ENCODE data around the gene CHKB. TPM values are rescaled to one million over a fixed set of nuclear protein-coding genes. Genes with fewer than 3 reads are reported as not detected.

CHKB gene
- total and polyA plus RNA-seq, 2 of the 8 experiments (the other 6 are each of a cell fraction or from before 2014, with no cell fraction given), result 27.9 to 42.2 TPM

DNA sequence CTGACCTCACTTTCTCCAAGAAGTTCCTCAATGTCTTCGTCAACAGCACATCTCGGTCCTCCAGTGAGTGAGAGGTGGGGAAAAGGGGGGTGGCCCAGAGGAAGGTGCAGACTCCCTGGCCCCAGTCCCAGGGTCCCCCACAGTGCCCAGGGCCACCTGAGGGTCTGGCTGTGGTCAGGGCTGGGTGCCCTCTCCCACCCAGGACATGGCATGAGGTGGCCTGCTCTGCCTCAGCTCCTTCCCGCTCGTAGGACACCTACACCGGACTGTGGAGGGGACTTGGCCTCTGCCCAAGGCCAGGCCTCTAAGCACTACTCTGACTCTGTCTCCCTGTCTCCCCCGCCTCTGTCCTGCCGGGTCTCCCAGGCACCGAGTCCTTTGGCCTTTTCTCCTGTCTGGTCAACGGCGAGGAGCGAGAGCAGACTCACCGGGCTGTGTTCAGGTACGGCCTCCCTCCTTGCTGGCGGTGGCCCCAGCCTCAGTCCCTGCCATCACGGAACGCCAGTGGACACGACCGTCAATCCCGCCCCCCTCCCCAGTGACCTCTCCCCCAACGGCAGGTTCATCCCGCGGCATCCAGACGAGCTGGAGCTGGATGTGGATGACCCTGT lies 22.5 kb upstream of the CHKB start:
- no peaks in the 10 kb centered on the region for H3K79me1 ChIP-seq (ENCODE audit: low read depth, low read length)
- H3K36me3 ChIP-seq (ENCODE audit: control insufficient read depth in 2 of 4, insufficient read depth in 4 of 4, low read length in 3 of 4), result peaks cover 0 to 3% (median 0%) of the 10 kb centered on the region in 4 experiments; a peak in 1 of 8 replicates
- H3K79me2 ChIP-seq (ENCODE audit: control insufficient read depth in 1 of 2, insufficient read depth in 2 of 2, low read length in 2 of 2), result no peaks in the 10 kb centered on the region
- H3K23me2 ChIP-seq (ENCODE audit: low read depth, low read length), result peaks cover 2% of the 10 kb centered on the region; the same call in 1 of the 2 replicates
- H2AK5ac ChIP-seq (ENCODE audit: low read depth, low read length), result no peak overlapping the region
- H2AFZ ChIP-seq (ENCODE audit: low read length), result no peak overlapping the region
- no peak overlapping the region for H3K14ac ChIP-seq (ENCODE audit: insufficient read length)
- no peak overlapping the region for H2BK15ac ChIP-seq (ENCODE audit: low read length)
- H2BK12ac ChIP-seq (ENCODE audit: low read depth, low read length), result no peak overlapping the region
- no peak overlapping the region for H2BK20ac ChIP-seq (ENCODE audit: low read length)
- H2BK5ac ChIP-seq (ENCODE audit: low read depth, low read length), result no peak overlapping the region
- H3K23ac ChIP-seq (ENCODE audit: insufficient read length), result no peak overlapping the region
- no peak overlapping the region for H3K4me3 ChIP-seq (ENCODE audit: extremely low read depth in 1 of 4, insufficient read depth in 2 of 4, low read depth in 3 of 4, low read length in 4 of 4)
- H3K18ac ChIP-seq (ENCODE audit: extremely low read depth, low read length), result no peak overlapping the region
- CTCF ChIA-PET (ENCODE audit: partially characterized antibody), result interaction anchor here (0.8 to 2.8 kb wide), 8 partner anchors 16 to 133 kb away, joined by 3 to 16 read pairs (median 4); no protein-coding TSS in a partner anchor
- no peak overlapping the region for H2BK120ac ChIP-seq (replicated peaks; ENCODE audit: low read depth, low read length)
- H3K9me3 ChIP-seq (ENCODE audit: insufficient read depth in 2 of 2, low read depth in 1 of 2, low read length in 1 of 2), result no peaks in the 10 kb centered on the region
- peaks cover 49 to 64% (median 56%) of the 10 kb centered on the region in 4 experiments; a peak in 6 of 7 replicates for H3K27me3 ChIP-seq (replicated peaks in 1 of 4; ENCODE audit: control insufficient read depth in 3 of 4, extremely low read depth in 1 of 4, insufficient read depth in 3 of 4, low read length in 3 of 4)
- no peak overlapping the region for H3K4me2 ChIP-seq (ENCODE audit: insufficient read depth in 1 of 2, low read depth in 2 of 2, low read length in 2 of 2)
- H3K9ac ChIP-seq (replicated peaks in 1 of 4; ENCODE audit: extremely low read depth in 1 of 4, low read depth in 3 of 4, low read length in 3 of 4), result no peak overlapping the region
- peaks cover 0 to 16% (median 2%) of the 10 kb centered on the region in 4 experiments; a peak in 4 of 7 replicates for H3K4me1 ChIP-seq (replicated peaks in 1 of 4; ENCODE audit: control insufficient read depth in 3 of 4, insufficient read depth in 4 of 4, low read length in 3 of 4)
- DNase-seq (ENCODE audit: low read depth in 1 of 2, low spot score in 2 of 2) (no peak), FAIRE-seq (no peak)
- 85% methylated on average over 18 of the region's 23 CpGs; no CpG with 5 or more reads in 1 of the 2 experiments for WGBS, 2 experiments (ENCODE audit: extremely low coverage in 1 of 2, insufficient coverage in 1 of 2, insufficient read length in 1 of 2, insufficient replicate concordance in 2 of 2, low coverage in 1 of 2, low lambda C conversion rate in 2 of 2, missing lambda C conversion rate in 1 of 2)
- H4K91ac ChIP-seq (replicated peaks; ENCODE audit: insufficient read length, low read length), result no peak overlapping the region
- POLR2A ChIA-PET (ENCODE audit: partially characterized antibody), result no interaction called here
- no peak overlapping the region for H3K27ac ChIP-seq (ENCODE audit: low read depth, low read length)
- no peak overlapping the region for H3K4ac ChIP-seq (replicated peaks; ENCODE audit: insufficient read length, low read depth, low read length)
- no peak overlapping the region for H3K56ac ChIP-seq (replicated peaks; ENCODE audit: insufficient read length, low read depth, low read length)
- H4K5ac ChIP-seq (ENCODE audit: insufficient read length, low read depth, low read length), result no peak overlapping the region
- peaks cover 8 to 12% of the 10 kb centered on the region in 2 experiments for H4K20me1 ChIP-seq (replicated peaks in 1 of 2; ENCODE audit: control insufficient read depth in 1 of 2, insufficient read depth in 2 of 2, low read length in 2 of 2)
- no peak overlapping the region for H4K8ac ChIP-seq (ENCODE audit: extremely low read depth, insufficient read depth, low read length)
- TF ChIP-seq TBP (IDR thresholded peaks at IDR 0.05; ENCODE audit: low read depth, low read length) (no peak), CBX5 (IDR thresholded peaks at IDR 0.05; ENCODE audit: low read depth, low read length) (no peak)
